Measurements from ENCODE around the gene NFATC1.

- no peak for TF ChIP-seq EZH2 (IDR thresholded peaks at IDR 0.05; ENCODE audit: borderline replicate concordance, low read length)
- no peak for TF ChIP-seq CTCF (IDR thresholded peaks at IDR 0.05; ENCODE audit: low read length)
These were observed 165.1 kb downstream of the NFATC1 start for GRCh38 chr18:79560861-79561210.
